Type B pancreatic cell (in vitro differentiated cells): Measurements from ENCODE around the gene C22orf15. TPM values are rescaled to one million over a fixed set of nuclear protein-coding genes. Genes with fewer than 3 reads are reported as not detected.

ENCODE experiments used
- DNase-seq: peaks from one replicate; pipeline ENCODE4 v3.0.0; 2021; ENCODE audit warnings: mixed read lengths; ENCODE audit not compliant: unreplicated experiment; ENCODE audit errors: extremely low spot score
- H3K27ac Mint-ChIP-seq: 2 replicates; pipeline ENCODE4 v1.8.0; 2021; ENCODE audit warnings: mild to moderate bottlenecking, mixed read lengths
- H3K27me3 Mint-ChIP-seq: 2 replicates; pipeline ENCODE4 v1.8.0; 2021; ENCODE audit warnings: mixed read lengths
- H3K36me3 Mint-ChIP-seq: 2 replicates; pipeline ENCODE4 v1.8.0; 2021; ENCODE audit warnings: mixed read lengths
- H3K4me1 Mint-ChIP-seq: one replicate; pipeline ENCODE4 v1.8.0; 2021; ENCODE audit warnings: mixed read lengths; ENCODE audit not compliant: unreplicated experiment
- H3K4me3 Mint-ChIP-seq: 2 replicates; pipeline ENCODE4 v1.8.0; 2021; ENCODE audit warnings: mild to moderate bottlenecking, mixed read lengths
- H3K9me3 Mint-ChIP-seq: 2 replicates; pipeline ENCODE4 v1.8.0; 2021; ENCODE audit warnings: mixed read lengths
- total RNA-seq: library from RNA; stranded (reverse); gene quantifications from 2 replicates; pipeline ENCODE4 v1.2.1, GENCODE V29; 2021; ENCODE audit warnings: low replicate concordance
- TF ChIP-seq, protein P1 (sequence below): fragments of 200-600 bp; sonication (generic); conservative IDR thresholded peaks from 2 replicates; pipeline ENCODE4 v1.5.0; 2021; ENCODE audit warnings: antibody characterized with exemption, mild to moderate bottlenecking

Gene C22orf15
- total RNA-seq, 1 donor from 2014 or later: 1.7 TPM

DNA sequence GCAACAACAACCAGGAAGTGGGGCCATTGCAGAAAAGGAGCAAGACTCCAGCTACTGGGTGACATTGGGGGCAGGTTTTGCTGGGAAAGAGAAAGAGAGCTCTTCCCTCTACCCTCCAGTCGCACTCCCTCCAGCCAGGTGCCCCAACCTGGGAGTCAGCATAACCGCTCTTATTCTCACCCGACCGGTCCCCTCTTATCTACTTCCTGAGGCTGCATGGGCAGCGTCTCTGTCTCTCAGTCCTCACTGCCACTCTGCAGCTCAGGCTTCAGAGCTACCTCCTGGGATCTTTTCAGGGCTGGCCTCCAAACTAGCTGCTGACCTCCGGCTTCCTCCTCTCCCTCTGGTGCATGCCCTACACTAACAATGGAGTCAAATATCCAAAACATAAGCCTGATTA, 17.0 kb upstream of the C22orf15 start:
- TF ChIP-seq, protein P1, sequence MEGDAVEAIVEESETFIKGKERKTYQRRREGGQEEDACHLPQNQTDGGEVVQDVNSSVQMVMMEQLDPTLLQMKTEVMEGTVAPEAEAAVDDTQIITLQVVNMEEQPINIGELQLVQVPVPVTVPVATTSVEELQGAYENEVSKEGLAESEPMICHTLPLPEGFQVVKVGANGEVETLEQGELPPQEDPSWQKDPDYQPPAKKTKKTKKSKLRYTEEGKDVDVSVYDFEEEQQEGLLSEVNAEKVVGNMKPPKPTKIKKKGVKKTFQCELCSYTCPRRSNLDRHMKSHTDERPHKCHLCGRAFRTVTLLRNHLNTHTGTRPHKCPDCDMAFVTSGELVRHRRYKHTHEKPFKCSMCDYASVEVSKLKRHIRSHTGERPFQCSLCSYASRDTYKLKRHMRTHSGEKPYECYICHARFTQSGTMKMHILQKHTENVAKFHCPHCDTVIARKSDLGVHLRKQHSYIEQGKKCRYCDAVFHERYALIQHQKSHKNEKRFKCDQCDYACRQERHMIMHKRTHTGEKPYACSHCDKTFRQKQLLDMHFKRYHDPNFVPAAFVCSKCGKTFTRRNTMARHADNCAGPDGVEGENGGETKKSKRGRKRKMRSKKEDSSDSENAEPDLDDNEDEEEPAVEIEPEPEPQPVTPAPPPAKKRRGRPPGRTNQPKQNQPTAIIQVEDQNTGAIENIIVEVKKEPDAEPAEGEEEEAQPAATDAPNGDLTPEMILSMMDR: no peak
- Mint-ChIP-seq H3K36me3 (peaks cover 37% of the 10 kb centered on the region), H3K27me3 (no peaks in the 10 kb centered on the region), H3K27ac (no peak overlapping the region), H3K4me3 (no peak overlapping the region), H3K4me1 (peaks cover 20% of the 10 kb centered on the region), H3K9me3 (no peaks in the 10 kb centered on the region)
- no peak for DNase-seq

DNA sequence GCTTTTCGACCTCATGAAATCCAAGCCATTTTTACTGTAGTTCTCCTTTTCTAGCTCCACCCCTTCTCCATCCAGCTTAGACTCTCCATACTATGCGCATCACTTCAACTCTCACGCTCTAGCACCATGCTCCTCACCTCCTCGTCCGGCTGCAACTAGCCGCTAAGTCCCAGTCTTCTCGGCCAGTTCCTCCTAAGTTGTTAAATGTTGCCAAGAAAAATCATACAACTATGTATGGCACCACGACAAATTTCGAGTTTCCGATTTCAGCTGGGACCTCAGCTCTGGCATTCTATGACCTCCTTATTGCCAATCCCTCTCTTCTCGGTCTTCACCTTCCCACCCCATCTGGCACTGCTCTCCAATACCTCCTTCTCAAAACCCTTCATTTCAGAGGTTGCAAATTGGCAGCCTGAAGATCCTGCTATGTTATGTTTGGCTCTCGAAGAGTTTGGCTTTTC, 12.9 kb upstream of the C22orf15 start:
- no peaks in the 10 kb centered on the region for H3K27me3 Mint-ChIP-seq
- H3K36me3 Mint-ChIP-seq: peaks cover 17% of the 10 kb centered on the region
- peaks cover 20% of the 10 kb centered on the region for H3K4me1 Mint-ChIP-seq
- H3K27ac Mint-ChIP-seq: peak overlapping the region; percentile 91
- H3K9me3 Mint-ChIP-seq: no peaks in the 10 kb centered on the region
- TF ChIP-seq, protein P1: no peak
- peak overlapping the region; percentile 94 for H3K4me3 Mint-ChIP-seq
- no peak for DNase-seq

- Mint-ChIP-seq H3K9me3 (no peaks in the 10 kb centered on the region), H3K4me3 (peak overlapping the region; percentile 94), H3K36me3 (peaks cover 12% of the 10 kb centered on the region), H3K27me3 (no peaks in the 10 kb centered on the region), H3K27ac (peak overlapping the region; percentile 91), H3K4me1 (peaks cover 23% of the 10 kb centered on the region)
- TF ChIP-seq, protein P1: no peak
- DNase-seq: no peak
These were observed 12.4 kb upstream of the C22orf15 start for GRCh38 chr22:23750367-23750713.

GRCh38 chr22:23750714-23751440, 11.9 kb upstream of the C22orf15 start, which contains the start of gene ZNF70:
Gene ZNF70, minus strand, starts transcription at chr22:23751112. Its CDS starts 5,972 bp downstream, at chr22:23745140.
- H3K27ac Mint-ChIP-seq: peak within 1 kb of the TSS; percentile 91
- H3K4me3 Mint-ChIP-seq: peak within 1 kb of the TSS; percentile 94
- peaks cover 8% of the 10 kb centered on the region for H3K36me3 Mint-ChIP-seq
- peak; percentile 93 for DNase-seq
- no peaks in the 10 kb centered on the region for H3K27me3 Mint-ChIP-seq
- H3K9me3 Mint-ChIP-seq: no peaks in the 10 kb centered on the region
- TF ChIP-seq, protein P1: peak; percentile 55
- H3K4me1 Mint-ChIP-seq: peaks cover 25% of the 10 kb centered on the region

GRCh38 chr22:23751441-23751996, 11.3 kb upstream of the C22orf15 start:
- TF ChIP-seq, protein P1: no peak
- Mint-ChIP-seq H3K9me3 (no peaks in the 10 kb centered on the region), H3K4me3 (peak overlapping the region; percentile 86), H3K27ac (peak overlapping the region; percentile 86), H3K27me3 (no peaks in the 10 kb centered on the region), H3K4me1 (peaks cover 22% of the 10 kb centered on the region), H3K36me3 (peaks cover 6% of the 10 kb centered on the region)
- no peak for DNase-seq
